GM18520 (cell line): ENCODE measurements around the gene GPR162.

Experiments
- ATAC-seq: cut with Tn5 transposase; IDR thresholded peaks from one replicate; pipeline ENCODE4 v1.9.1; 2021; ENCODE audit not compliant: unreplicated experiment

GPR162 gene

GRCh38 chr12:6786416-6787094 lies 35.1 kb upstream of the GPR162 start:
- ATAC-seq = no peak

- ATAC-seq = no peak
Measured at GRCh38 chr12:6787309-6787708, 34.3 kb upstream of the GPR162 start.

DNA sequence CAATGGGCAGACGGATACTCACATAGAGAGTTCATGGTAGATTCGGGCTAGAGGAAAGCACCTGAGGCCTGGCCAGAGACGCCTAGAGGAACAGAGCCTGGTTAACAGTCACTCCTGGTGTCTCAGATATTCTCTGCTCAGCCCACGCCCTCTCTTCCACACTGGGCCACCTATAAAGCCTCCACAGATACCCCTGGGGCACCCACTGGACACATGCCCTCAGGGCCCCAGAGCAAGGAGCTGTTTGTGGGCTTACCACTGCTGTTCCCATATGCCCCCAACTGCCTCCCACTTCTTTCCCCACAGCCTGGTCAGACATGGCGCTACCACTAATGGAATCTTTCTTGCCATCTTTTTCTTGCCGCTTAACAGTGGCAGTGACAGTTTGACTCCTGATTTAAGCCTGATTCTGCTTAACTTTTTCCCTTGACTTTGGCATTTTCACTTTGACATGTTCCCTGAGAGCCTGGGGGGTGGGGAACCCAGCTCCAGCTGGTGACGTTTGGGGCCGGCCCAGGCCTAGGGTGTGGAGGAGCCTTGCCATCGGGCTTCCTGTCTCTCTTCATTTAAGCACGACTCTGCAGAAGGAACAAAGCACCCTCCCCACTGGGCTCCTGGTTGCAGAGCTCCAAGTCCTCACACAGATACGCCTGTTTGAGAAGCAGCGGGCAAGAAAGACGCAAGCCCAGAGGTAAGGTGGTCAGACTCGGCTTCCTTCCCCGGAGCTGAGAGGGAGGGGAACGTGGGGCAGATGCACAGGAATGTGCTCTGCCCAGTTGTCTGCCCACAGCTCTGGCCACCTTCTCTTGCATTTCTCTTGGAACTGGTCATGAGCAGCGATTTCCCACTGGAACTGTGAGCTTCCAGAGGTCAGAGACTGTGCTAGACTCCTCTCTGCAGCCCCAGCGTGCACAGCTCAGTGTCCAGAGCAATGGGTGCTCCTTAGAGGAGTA lies 32.4 kb upstream of the GPR162 start, which contains the start of gene CD4:
CD4 (plus strand) TSS at position 557 of the 953 bp plus-strand sequence. CDS start 10,611 bp downstream, outside the sequence.
- no peak for ATAC-seq

GRCh38 chr12:6790496-6791150 lies 31.0 kb upstream of the GPR162 start:
- ATAC-seq = no peak

DNA sequence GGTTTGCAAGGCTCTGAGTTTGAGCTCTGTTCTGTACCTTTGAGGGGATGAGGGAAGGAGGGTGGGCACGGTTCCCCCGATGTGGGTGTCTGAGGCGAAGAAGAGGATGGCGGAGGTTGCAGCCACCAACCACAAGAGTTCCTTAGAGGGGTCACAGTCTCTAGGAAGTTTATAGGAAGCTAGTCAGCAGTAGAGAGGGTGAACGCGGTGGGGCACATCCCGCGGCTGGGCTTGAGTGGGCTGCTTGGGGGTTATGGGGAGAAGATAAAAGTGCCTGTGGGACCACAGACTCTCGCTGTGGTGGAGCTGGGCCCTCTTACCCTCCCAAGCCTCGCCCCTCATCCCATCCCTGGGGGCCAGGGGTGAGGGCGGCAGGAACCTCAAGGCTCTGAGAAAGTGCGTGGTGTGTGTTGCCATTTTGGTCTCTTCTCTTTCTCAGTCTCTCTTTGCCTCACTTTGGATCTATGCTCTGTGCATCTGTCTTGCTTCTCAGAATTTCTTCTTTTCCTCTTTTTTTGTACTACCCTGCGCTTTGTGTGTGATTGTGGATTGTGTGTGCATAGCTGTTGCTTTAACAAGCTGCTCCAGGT lies 29.6 kb upstream of the GPR162 start:
- no peak for ATAC-seq

DNA sequence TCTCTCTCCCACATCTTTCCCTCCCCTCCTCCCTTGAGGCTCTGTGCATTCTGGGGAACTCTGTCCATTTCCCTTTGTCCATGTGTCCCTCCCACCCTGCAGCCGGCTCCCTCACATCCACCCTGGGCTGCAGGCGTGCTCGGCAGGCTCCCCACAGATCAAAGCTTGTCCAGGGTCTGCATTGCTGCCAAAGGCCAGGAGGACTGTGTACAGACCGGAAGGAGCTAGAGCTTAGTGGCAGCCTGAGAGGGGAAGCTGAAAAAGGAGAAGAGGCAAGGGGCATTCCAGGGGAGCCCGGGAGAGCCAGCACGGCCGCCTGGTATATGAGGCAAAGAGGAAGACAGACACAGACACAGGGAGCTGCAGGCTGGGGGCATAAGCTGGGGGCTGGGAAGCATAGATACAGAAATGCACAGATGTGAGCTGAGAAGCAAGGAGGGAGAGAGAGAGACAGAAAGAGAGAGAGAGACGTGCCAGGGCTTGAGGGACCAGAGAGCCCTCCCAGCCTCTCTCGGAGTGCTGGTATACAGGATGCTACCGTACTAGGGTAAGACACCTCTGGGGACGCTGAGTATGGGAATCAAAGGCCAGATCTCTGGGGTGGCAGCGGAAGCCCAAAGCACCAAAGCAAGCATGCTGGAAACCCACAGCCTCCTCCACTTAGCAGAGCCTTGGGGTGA lies 29.0 kb upstream of the GPR162 start:
- no peak for ATAC-seq

- no peak for ATAC-seq
Measured at GRCh38 chr12:6795088-6795487, 26.5 kb upstream of the GPR162 start.

DNA sequence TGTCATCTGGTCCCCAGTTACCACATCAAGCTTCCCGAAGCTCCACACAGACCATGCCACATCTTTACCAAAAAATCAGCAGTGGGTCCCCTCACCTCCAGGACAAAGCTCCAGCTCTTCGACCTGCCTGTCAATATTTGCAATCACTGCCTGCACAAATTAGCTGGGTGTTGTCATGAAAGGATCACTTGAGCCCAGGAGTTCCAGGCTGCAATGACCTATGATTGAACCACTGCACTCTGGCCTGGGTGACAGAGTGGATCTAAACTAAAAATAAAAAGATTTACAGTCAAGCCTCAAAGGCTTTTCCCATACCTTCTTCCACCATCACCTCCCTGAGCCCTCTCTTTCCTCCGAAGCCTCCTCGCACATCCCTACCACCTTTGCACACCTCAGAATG lies 25.0 kb upstream of the GPR162 start:
- no peak for ATAC-seq

GRCh38 chr12:6799147-6799546 lies 22.5 kb upstream of the GPR162 start:
- no peak for ATAC-seq

DNA sequence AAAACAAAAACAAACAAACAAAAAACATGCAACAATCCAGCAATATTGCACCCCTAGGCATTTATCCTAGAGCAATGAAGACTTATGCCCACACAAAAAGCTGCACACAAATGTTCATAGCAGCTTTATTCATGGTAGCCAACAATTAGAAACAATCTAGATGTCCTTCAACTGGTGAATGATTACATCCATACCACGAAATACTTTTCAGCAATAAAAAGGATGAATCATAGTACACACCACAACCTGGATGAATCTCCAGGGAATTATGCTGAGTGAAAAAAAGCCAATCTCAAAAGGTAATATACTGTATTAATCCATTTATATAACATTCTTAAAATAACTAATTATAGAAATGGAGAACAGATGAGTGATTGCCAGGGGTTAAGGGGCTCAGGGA lies 14.5 kb upstream of the GPR162 start:
- ATAC-seq = no peak

- ATAC-seq = no peak
Measured at GRCh38 chr12:6809056-6809455, 12.6 kb upstream of the GPR162 start.

DNA sequence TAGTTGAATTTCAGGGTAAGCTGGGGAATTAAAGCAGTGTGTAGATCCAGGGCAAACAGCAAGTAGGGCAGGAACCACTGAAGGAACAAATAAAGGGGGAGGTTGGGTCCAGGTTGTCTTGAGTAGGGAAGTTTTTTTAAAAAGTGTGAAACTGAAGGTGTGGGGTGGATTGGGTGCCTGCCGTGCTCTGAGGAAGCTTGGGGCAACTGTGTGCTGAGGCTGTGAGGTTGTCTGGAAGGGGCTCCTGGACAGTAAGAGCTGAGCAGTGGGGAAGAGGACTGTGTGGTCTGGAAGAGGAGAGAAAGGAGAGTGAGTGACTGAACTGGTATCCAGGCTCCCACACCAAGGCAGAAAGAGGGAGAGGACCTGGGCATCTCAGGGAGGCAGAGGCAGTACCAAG lies 10.9 kb upstream of the GPR162 start:
- ATAC-seq = no peak

- ATAC-seq = no peak
Measured at GRCh38 chr12:6813363-6813762, 8.3 kb upstream of the GPR162 start.

GRCh38 chr12:6816598-6816997 lies 5.0 kb upstream of the GPR162 start:
- no peak for ATAC-seq

- no peak for ATAC-seq
Measured at GRCh38 chr12:6817098-6817497, 4.5 kb upstream of the GPR162 start.

DNA sequence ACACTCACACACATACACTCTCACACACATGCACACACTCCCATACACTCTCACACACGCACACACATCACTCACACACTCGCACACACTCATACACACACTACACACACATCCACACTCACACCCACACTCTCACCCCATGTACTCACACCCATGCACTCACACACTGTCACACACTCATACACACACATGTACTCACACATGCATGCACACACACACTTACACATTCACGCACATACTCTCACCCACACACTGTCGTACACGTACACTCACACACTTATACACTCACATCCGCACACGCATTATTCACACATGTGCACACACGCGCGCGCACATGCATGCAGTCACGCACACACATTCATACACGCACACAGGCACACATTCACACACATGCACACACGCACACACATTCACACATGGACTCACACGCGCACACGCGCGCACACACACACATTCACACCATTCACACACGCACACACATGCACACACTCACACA lies 3.9 kb upstream of the GPR162 start:
- no peak for ATAC-seq

DNA sequence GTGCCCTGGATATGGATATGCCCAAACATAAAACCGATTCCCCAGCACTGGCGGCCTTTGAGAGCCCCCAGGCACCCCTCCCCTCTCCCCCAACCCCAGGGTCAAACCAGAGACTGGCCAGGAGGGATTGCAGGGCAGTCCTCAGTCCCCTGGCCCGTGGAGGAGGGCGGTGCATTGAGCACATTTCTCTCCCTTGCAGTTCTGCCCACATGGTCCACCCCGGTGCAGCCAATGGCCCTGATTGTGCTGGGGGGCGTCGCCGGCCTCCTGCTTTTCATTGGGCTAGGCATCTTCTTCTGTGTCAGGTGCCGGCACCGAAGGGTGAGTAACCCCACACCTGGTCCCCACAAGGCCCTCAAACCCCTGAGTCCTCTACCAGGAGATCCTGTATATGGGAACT lies 3.4 kb upstream of the GPR162 start:
- ATAC-seq = no peak

DNA sequence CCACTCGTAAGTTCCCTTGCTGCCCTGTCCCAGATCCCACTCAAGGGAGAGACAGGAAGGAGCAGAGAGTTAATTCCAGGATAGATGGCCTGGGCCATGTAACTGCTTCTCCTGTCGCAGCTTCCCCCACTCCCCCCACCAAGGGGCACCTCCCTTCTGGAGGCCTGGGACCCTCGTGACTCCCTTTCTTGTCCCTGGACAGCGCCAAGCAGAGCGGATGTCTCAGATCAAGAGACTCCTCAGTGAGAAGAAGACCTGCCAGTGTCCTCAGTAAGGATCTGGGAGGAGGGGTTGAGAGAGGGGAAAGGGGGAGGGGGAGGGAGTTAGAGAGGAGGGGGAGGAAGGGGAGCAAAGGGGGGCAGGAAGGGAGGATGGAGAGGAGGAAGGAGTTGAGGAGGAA lies 3.0 kb upstream of the GPR162 start:
- ATAC-seq = no peak

- no peak for ATAC-seq
Measured at GRCh38 chr12:6819106-6820030, 2.3 kb upstream of the GPR162 start.
